GM19452 (cell line): ENCODE data around the gene NKAIN2.
"Not testable (repeated sequence)": the region's sequence is repeated elsewhere in the genome, so short reads cannot be mapped to it uniquely, and the experiment has no call there.

ENCODE experiments used
- ATAC-seq: cut with Tn5 transposase; IDR thresholded peaks from one replicate; pipeline ENCODE4 v1.9.1; 2021; ENCODE audit not compliant: unreplicated experiment

Gene NKAIN2

DNA sequence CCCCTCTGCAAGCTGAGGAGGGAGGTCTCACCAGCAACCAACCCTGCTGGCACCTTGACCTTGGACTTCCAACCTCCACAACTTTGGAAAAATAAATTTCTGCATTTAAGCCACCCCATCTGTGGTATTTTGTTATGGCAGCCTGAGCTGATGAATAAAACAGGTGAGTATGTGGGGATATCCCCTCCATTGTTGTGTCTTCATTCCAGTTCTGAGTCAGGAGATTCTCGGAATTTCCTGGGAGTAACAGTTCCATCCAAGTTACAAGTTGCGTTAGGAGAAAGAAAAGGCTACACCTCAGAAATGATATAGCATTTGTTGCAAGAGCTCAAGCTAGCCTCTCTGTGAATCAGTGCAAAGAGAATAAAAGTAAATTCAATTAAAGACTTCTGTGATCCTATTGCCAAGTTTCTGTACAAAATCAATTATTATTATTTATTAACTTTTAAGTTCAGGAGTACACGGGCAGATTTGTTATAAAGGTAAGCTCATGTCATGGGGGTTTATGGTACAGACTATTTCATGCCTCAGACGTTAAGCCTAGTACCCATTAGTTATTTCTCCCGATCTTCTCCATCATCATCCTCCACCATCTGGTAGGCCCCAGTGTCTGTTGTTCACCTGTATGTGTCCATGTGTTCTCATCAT lies 153.0 kb downstream of the NKAIN2 start:
- no peak for ATAC-seq

DNA sequence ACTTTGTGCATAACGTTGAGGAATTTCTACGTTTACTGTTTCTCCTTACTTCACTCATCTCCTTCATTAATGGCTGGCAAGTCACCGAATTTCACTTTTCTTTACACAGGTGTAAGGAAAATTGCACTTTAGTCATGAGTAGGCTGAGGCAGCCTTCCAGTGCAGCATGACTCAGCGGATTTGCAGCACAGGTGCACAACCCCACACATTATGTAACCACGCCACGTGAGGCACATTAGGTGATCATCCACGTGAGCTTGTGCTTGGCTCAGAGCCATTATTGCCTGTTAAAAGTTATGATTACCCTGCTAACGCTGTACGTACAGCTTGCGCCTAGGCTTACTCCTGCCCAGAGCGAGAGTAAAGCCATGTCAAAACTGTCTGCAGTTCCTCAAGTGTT lies 158.8 kb downstream of the NKAIN2 start:
- no peak for ATAC-seq

DNA sequence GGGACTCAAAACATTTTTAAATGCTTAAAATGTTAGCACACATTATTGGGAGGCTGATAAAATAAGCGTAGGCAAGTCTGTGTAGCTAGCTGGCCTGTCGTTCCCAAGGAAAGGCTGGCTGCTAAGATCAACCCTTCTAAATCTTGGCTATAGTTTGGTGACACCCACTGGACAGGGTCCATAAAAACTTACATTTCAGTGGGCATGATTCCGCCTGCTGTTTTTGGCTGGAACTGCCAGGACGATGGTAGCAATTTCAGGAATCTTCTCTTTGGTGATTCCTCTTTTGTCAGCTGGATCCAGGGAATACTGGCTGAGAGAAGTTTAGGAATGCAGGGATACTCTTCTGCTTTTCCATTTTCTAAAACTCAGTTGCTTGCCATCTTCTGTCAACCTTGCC lies 162.2 kb downstream of the NKAIN2 start:
- ATAC-seq = no peak

DNA sequence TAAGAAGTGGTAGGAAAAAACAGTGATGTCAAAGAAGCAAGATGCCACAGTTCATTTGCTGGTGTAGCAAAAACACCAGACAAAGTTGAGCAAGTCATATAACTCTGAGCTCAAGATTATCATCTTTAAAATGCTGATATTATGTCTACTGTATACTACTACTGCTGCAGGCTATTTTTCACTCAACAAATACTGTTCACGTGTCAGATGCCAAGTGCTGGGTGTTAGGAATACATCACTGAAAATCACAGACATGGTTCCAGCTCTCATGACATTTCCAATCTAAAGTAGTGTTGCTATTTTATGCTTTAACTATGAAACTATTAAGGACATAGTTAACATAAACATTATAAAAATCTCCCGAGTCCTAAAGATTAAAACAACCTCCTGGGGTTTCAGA lies 163.0 kb downstream of the NKAIN2 start:
- ATAC-seq = no peak

DNA sequence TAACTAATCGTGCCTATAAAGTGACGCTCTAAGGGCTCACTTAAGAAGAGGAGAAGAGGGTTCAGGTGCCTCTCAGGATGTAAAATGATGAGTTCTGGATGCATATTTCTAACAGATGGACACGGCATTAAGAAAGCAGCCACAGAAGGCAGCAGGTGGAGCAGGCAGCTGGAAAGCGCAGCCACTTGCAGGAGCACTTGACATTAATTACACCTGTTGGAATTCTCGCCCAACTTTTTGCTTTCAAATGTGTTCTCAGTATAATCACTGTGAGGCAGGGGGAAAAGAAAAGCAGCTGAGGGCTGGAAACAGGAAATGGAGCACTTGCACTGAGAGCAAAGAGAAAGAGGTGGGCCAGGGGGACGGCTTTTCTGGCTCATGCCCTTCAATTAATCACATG lies 164.2 kb downstream of the NKAIN2 start:
- no peak for ATAC-seq

DNA sequence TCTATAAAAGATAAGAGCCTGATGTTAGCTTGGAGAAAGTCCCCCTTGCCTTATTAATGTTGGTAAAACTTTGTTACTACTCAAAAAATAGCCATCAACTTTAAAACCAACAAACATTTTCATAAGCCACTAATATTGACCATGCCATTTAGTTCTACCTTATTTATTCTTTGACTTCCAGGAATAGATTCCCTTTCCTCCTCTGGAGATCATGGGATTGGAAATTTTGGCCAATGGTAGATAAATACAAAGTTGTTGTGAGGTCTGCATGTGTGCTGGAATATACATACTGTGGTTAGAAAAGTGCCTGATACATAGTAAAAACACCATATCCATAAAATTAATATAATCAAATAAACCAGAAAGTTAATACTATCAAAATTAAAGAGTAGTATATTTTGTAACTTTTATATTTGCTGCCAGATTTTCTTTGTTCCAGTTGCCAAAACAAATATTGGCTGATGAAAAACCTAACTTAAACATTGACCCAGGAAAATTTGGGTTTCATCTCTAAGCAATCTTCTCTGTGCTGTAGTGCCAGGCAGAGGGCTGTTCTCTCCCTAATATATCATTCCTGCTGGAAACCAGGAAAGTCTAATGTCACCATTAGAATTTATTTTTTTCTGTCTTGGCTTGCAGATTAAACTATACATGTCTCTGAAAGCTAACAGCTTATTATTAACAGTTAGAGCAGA lies 169.1 kb downstream of the NKAIN2 start:
- no peak for ATAC-seq

DNA sequence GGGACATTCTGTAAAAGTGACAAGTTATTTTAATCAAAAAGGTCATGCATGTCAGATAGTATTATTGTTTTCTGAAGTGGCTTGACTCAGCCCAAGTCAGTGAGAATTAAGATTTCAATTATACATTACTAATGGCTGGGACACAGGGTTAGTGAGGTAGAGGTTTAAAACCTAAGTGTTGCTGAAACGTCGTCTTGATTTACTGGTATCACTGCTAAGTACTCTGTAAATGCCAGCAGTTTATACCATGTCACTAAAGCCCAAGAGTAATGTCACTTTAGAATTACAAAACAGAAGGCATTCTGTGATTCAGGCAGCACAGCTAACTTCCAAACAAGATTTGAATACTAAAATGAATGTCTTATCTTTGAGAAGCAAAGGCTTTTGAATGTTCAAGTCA lies 176.6 kb downstream of the NKAIN2 start:
- no peak for ATAC-seq

DNA sequence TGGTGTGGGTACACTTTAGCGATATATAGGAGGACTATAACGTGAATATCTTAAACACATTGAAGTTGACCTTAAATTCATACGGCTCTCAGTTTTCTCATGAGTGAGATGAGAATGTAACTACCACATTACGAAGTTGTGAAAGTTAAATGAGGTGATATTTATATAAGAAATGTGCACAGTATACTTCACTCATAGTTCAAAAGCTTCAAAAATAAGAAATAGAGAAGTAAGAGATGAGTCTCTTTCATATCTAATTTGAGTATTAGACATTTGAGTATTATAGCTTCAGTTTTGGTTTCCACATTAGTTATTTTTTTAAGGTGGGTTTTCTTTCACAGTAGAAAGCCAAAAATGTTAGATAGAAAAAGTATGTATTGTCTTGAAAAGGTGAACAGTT lies 183.3 kb downstream of the NKAIN2 start:
- ATAC-seq = no peak

DNA sequence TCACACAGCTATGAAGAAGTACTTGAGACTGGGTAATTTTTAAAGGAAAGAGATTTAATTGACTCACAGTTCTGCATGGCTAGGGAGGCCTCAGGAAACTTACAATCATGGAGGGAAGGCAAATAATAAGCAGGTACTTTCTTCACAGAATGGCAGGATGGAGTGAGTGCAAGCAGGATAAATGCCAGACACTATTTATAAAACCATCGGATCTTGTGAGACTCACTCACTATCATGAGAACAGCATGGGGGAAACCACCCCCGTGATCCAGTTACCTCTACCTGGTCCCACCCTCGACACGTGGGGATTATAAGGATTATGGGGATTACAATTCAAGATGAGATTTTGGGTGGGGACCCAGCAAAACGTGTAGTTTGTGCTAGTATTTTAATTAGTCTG lies 186.3 kb downstream of the NKAIN2 start:
- not testable (repeated sequence) for ATAC-seq

DNA sequence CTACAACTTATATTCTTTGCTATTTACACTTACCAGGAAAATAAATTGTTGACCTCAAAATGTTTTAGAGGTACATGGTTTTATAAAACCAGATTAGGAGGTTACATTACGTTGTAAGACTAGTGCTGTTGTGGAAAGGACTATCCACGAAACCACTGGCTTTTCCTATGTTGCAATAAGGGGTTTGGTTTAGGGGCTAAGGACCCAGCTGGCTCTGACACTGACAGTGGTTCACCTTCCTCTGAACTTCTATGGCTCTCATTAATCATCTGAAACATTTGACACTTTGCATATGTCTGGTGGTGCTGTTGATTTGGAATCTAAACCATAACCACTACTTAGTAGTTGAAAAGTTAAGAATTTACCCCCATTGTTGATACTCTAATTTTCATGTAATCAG lies 186.7 kb downstream of the NKAIN2 start:
- no peak for ATAC-seq

DNA sequence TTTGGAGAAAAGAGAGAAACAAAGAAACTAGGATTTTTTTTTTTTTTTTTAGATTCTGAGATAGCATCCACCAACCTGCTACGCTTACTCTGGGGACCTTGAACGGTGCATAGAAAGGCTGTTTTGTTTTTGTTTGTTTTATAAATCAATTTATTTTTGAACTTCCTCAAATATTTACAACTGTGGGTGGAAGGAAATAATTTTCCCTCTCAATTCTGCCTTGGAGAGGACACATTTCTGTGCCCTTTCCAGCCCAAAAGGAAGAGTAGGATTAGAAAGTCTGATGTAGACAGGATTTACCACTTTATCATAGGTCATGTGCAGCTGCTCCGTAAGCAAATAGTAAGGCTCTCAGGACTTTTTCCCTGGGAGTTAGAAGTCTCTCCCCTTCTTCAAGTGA lies 190.5 kb downstream of the NKAIN2 start:
- no peak for ATAC-seq

DNA sequence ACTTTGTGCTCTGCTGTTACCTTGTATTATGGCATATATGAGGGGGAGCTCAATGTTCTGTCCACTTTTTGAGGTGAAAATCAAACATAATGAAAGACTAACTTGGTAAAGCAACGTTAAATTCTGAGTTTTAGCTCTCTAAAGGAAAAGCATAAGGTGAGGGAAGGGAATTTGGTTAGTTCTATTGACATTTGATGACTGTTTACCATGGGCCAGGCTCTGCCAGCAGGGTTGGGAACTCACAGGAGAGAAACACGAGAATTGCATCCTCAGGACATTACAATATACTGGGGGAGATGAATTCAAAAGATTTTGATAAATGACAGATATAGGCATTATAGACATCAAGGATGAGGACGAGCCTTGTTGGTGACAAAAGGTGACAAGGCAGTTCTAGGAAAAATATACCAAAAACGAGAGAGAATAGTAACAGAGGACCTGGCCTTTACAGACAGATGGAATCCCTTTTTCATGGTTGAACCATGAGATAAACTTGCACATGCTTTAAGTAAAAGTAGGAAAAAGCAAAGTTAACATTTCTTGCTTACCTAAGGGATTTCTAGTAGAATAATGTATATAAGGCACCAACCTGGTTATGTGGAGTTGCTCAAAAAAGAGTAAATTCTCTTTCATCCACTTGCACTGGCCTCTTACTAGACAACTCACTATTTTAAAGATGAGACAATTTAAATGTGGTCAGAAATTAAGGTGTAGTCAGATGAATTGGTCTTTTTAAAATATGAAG lies 191.4 kb downstream of the NKAIN2 start:
- no peak for ATAC-seq

DNA sequence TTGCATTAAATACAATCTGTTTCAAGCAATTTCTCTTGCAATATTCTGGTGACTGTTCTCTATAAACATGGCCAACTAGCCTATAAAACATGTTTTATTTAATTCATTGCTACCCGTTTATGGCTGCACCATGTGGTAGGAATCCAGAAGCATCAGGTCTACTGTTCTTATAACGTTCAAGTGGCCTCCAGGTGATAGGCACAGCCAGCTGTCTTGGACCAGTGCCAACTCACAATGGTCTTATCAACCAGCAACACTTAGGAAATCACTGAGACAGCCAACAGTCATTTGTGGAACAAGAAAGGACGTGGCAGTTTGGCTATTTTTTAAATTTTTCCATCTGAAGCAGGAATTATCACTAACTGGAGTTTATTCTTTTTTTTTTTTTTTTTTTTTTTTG lies 193.6 kb downstream of the NKAIN2 start:
- no peak for ATAC-seq

DNA sequence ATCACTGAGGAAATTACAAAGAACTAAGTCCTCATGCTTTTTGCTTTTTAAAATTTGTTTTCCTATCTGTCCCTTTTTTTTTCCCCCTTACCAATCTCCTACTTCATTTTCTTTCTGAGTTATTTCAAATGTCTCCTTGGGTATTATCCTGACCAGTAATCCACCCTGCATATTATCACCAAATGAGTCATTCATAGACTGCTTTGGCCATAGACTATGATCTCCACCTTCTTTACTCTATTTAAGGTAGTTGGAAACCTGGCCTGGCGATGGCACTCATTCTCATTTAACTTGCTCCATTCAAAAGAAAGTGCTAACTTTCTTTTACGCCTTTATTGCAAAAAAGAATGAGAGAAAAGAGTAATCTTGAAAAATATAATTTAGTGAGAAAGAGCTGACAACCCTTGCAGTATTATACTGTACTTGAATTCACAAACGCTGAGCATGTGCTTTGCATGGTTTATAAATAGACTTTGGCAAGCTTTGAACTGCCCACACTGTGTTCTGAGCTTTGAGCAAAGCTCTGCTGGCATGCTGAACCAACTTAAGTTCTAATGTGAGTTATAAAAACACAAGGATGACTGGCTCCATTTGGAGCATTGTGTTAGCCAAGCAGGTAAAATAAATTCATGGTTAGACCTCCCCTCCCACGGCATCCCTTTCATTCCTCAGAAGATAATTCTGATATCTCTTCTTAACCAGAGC lies 198.9 kb downstream of the NKAIN2 start:
- no peak for ATAC-seq

DNA sequence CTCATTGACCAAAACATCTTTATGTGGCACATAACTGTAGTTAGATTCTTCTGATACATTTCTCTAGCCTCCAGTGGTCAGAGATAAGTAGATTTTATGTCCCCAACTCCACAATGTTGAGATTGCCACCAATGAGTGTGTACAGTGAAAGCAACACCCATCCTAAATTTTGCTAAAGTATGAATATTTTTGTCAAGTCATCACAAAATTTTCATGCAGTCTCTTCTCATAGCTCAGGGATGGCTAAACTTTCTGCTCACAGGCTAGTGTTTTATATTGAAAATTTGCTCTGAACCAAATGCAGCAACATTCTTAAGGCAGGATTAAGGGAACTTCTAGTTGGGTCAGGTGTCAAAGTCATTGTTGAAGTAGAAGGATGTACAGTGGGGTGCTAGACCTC lies 203.6 kb downstream of the NKAIN2 start:
- no peak for ATAC-seq

DNA sequence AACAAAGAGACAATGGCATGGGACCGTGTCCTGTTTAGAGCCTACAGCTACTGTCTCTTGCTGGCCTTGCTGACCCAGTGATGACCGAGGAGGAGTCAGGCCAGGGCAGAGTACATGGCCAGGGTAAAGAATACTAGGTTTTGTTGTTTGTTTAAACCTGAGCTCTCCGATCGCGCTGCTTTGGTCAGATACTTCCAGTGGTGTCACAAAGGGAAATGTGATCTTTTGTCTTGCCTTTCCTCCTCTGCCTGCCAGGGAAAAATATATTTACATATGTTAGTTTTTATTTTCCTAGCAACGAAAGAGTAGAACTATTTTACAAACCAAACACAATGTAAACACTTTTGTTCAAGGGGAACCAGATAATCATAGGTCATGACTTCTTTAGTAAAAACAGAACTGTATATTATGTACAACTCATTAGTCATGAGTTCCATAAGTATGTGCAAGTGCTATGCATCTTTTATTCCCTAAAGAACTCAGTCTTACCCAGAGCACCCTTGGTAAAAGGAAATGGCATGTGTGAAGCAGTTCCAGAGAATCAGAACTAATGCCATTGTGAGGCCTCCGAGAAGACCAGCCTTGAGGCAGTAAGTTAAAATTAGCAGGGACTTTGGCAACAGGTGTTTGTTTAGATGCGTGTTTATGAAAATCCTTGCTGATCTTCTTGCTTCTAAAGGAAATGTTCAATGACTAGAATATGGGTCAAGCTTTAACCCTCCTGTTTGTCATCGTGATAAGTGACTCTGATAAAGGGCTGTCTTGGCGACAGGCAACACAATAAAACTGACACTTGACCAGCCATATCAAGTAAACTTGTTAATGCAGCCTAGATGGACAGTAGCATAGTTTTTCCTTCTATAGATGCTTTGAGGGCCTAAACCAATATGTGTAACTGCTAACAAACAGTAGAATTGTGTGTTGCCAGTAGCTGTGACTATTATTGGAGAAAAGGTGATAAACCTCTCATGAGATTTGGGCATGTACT lies 204.6 kb downstream of the NKAIN2 start:
- ATAC-seq = no peak

DNA sequence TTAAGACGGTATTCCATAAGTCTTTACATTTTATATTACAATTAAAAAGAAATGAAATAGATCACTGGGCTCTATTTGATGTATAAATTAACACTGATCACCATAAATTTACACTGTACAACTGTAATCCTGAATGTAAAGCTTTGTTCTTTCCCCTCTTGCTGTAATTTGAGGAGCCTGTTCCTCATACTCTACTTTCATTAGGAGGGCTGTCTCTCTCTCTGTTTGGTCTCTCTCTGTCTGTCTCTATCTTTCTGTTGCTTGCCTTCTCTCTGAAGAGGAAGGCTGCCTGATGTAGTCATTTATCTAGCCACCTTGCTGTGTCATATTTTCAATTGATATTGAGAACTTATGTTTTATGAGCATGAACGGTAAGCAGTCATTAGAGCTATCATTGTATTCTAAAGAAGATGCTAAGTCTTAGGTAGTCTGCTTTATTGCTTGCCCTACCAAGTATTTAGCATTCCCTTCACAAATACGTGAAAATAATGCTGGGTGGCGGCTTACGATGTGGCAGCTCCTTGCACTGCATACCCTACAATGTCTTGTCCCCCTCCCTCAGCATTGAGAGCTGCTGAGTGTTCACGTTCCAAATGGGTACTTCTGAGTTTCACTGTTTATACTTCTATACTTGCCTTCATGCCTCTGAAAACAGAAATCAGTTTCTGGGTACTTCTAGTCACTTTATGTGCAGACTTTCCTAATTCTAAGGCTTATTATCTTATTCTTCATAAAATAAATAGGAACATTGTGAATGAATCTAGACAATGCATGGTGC lies 205.5 kb downstream of the NKAIN2 start:
- ATAC-seq = no peak

DNA sequence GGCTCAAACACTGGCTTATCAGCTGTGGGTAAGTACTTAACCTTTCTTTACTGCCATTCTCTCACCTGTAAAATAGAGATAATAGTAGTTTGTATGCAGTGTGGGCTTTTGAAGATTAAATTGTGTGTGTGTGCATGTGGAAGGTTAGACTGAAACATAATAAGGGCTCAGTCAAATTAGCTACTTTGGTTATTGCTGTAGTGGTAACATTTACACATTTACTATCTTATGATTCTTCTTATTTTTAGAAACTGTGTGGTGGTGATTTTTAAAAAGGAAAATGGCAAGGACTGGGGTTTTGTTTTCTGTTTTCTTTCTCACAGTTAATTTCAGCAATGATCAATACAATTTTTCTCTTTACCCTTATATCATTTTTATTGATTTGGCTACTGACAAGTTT lies 206.9 kb downstream of the NKAIN2 start:
- ATAC-seq = no peak

DNA sequence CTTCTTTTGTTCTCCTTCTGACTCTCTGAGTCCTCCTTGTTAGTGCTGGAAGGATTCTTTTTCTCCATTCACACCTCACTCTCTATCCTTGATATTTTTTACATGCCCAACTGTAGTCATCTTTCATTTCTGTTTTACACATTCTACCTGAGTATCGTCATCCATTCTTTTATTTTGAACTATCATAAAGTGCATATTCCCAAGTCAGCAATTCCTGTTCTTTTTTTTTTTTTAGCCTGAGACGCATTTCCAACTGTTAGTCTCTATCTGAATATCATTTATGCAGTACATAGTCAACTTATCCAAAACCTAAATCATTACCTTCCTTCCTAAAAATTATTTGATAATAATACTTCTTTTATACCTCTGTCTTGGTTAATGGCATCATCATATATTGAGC lies 207.5 kb downstream of the NKAIN2 start:
- ATAC-seq = no peak

DNA sequence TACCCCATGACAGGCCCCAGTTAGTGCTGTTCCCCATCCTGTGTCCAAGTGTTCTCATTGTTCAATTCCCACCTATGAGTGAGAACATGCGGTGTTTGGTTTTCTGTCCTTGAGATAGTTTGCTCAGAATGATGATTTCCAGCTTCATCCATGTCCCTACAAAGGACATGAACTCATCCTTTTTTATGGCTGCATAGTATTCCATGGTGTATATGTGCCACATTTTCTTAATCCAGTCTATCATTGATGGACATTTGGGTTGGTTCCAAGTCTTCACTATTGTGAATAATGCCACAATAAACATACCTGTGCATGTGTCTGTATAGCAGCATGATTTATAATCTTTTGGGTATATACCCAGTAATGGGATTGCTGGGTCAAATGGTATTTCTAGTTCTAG lies 218.4 kb downstream of the NKAIN2 start:
- not testable (repeated sequence) for ATAC-seq
